Femur (tissue), 1 donor: Measurements from ENCODE around the gene TCN2.
A peak's percentile ranks its signal among the peaks of the same experiment; 100 is the strongest.
"Not testable (repeated sequence)": the region's sequence is repeated elsewhere in the genome, so short reads cannot be mapped to it uniquely, and the experiment has no call there.

ENCODE experiments used
- DNase-seq: peaks from one replicate; pipeline ENCODE4 v3.0.0-alpha.2; 2017

TCN2 gene

DNA sequence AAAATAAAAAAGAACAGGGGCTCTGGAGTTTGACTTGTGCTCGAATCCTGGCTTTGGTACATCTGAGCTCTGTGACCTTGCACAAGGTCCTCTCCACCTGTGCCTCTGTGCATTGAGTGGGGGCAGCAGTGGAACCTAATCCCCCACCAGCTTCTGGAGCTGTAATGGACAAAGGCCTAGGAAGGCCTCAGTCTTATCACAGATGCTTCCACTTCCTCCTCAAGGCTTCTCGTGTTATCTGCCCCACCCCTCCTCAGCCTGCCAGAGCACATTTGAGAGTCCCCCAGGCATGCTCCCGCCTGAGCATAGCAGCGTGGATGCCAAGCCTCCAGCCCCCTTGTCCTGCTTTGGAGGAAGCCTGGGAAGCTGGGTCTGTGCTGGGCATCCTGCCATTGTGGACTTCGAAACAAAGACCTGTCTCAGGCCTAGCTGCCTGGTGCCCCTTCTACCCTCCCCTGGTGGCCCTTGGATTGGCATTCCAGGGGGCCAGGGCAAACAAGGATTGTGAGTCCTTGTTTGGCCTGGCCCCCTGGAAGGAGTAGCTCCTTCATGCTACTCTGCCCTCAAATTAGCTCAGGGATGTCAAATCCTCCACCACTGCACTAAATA, 43.6 kb downstream of the TCN2 start:
- DNase-seq, result peak; percentile 30

GRCh38 chr22:30652852-30653251, 45.9 kb downstream of the TCN2 start:
- no peak for DNase-seq

- no peak for DNase-seq
These were observed 47.4 kb downstream of the TCN2 start for GRCh38 chr22:30654361-30654760.

GRCh38 chr22:30655532-30655931, 48.6 kb downstream of the TCN2 start:
- no peak for DNase-seq

GRCh38 chr22:30662040-30662439, 55.1 kb downstream of the TCN2 start:
- DNase-seq, result no peak

DNA sequence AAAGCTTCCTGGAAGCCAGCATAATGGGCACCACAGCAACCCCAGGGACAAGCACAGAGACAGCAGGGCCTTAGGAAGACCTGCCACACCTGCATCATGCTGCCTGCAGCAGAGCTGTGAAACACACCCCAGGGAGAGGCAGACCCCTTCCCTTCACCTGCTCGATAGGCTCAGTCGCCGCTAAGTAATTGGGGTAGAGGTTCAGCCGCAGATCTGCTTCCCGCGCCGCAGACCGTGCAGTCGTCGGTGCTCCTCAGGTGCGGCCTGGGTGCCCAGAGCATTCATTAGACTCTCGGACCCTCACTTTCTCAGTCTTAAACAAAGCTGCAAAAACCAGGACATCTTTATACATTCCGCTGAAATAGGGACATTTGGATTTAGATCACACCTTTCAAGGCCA, 57.8 kb downstream of the TCN2 start:
- no peak for DNase-seq

DNA sequence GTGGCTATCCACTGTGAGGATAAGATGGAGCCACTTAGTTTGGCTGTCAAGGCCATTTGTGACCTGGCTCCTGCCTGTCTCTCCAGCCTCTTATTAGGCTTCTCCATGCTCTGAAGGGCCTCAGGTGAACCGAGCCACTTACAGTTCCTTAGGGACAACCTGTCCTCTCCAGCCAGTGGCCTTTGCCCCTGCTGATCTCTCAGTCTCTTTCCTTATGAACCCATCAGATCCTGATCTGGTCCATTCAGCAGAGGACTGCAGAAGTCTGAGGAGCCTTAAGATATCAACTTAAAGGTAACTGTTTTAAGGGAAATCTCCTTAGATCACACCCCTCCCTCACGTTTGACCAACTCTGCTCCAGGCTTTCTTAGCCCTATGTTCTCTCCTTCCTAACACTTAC, 58.3 kb downstream of the TCN2 start:
- DNase-seq, result no peak

DNA sequence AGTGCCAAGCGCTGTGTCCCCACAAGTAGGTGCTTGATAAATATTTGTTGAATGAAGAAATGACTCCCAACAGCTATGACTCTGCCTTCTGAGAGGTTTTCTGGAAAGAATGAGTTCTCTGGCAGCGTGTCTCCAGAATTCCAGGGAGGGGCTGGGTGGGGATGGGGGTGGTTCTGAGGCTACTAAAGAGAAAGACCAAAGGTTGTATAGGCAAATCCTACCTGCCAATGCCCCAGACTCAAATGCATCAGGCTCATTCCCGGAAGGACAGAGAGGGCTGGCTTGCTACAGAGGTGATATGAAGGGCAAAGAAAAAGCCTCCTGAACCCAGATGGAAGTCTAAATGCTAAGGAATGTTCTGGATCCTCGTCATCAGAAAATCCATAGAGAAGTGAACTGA, 58.8 kb downstream of the TCN2 start:
- no peak for DNase-seq

- DNase-seq, result no peak
These were observed 60.1 kb downstream of the TCN2 start for GRCh38 chr22:30667107-30667493.

DNA sequence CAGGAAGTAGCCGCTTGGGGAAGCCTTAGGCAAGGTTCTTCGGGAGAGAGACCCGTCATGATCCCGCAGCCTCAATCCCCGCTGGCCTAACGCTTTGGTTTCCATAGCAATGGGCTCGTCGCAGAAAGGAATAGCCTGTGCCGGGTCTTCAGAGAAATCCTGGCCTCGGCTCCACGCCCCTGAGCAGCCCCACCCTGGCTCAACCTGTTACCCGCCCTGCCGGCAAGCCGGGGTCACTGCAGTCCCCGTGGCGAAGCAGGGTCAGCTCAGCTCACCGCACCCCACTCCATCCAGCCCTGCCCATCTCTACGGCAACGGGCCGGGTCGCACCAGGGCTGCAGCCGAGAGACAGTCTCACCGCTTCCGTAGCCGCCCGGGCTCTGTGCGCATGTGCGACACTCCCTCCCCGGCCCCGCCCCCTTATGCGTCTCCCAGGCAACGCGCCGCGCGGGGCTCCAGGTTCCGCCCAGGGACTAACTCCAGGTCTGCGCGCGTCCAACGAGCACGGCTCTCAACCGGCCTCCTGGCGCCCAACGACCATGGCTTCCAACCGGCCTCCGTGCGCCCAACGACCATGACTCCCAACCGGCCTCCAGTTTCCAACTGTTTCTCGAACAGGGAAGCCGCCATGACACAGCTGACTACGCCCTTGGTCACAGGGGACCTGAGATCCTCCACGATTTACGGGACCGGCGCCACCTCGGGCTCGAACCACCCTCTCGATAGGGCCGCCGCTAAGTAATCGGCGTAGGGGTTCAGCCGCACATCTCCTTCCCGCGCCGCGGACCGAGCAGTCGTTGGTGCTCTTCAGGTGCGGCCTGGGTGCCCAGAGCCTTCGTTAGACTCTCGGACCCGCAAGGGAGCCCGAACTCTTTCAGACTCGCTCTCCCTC, 60.8 kb downstream of the TCN2 start, which contains the start of gene DUSP18:
Gene DUSP18 (minus strand): TSS at position 382 of the 892 bp plus-strand sequence. CDS start 3,872 bp downstream, outside the sequence.
- DNase-seq, result peak; percentile 95

GRCh38 chr22:30668386-30668710, 61.4 kb downstream of the TCN2 start:
- DNase-seq, result no peak

DNA sequence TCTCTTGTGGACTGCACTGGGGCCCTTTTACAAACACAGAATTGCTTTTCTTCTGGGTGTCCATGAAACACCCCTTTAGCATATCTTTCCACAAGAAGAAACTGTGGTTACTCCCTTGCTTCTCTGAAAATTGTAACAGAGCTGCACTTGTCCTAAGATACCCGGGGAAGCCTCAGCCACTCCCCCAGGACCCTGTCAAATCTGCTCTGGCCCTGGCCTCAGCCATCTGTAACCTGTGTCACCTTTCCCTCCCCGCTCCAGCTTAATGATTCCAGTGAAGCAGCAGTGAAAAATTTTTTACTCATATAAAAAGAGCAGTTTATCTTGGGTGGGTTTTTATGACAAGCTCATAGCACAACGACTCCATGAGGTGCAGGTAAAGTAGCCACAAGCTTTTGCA, 64.1 kb downstream of the TCN2 start:
- no peak for DNase-seq

DNA sequence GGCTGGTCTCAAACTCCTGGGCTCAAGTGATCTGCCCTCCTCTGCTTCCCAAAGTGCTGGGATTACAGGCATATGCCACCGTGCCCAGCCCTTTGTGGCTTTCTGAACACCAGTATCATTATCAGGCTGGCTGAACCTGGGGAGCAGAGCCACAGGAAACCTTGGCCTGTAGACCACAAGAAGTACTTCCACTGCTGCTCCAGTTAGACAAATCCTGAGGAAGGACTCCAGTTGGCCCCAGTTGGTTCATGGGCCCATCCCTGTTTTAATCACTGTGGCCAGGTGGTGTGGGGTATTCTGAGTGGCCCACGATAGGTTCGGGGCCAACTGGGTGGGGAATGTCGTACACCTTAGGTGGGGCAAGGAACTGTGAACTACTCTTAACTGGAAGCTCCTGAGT, 66.2 kb downstream of the TCN2 start:
- no peak for DNase-seq

GRCh38 chr22:30674482-30674881, 67.5 kb downstream of the TCN2 start:
- no peak for DNase-seq

- DNase-seq, result no peak
These were observed 68.5 kb downstream of the TCN2 start for GRCh38 chr22:30675436-30675835.

GRCh38 chr22:30676565-30676964, 69.6 kb downstream of the TCN2 start:
- DNase-seq, result not testable (repeated sequence)
